IMR-90 (cell line): ENCODE data around the gene DNAH8. TPM values are rescaled to one million over a fixed set of nuclear protein-coding genes. Genes with fewer than 3 reads are reported as not detected.

ENCODE experiments used
- ATAC-seq: fragments of 200-7000 bp; cut with Tn5 transposase; 2 replicates; pipeline ENCODE4 v1.9.1; 2020; ENCODE audit warnings: low read depth, mild to moderate bottlenecking, moderate library complexity
- BruUV-seq: library from RNA; stranded (reverse); fragments of 400-500 nt; replicated peaks from 2 replicates; lab custom pipeline; 2021; lab: Mats Ljungman, UMichigan
- CTCF ChIA-PET: fragments of 300-600 bp; formaldehyde crosslinking; extraction: SDS; loops from one replicate; lab custom pipeline; 2021; ENCODE audit warnings: antibody characterized with exemption; lab: Yijun Ruan, JAX
- POLR2A ChIA-PET: fragments of 300-600 bp; sonication (Branson Sonifier 250); formaldehyde crosslinking; loops from one replicate; lab custom pipeline; 2022; ENCODE audit warnings: antibody characterized with exemption; ENCODE audit not compliant: unreplicated experiment; lab: Charles Lee
- DNase-seq: peaks from one replicate; pipeline ENCODE4 v3.0.0; 2013
- H2AFZ ChIP-seq: replicated peaks from 2 replicates; pipeline ENCODE3; 2013; ENCODE audit warnings: low read length, mild to moderate bottlenecking; ENCODE audit not compliant: poor library complexity
- H2AK5ac ChIP-seq: 2 replicates; pipeline ENCODE4 v1.6.1; 2013; ENCODE audit warnings: low read depth, low read length, inconsistent platforms
- H2AK9ac ChIP-seq: replicated peaks from 2 replicates; pipeline ENCODE3; 2013; ENCODE audit warnings: mild to moderate bottlenecking, low read depth, low read length, moderate library complexity; ENCODE audit not compliant: poor library complexity
- H2BK120ac ChIP-seq: 2 replicates; pipeline ENCODE4 v1.6.1; 2013; ENCODE audit warnings: low read depth, low read length, inconsistent platforms
- H2BK15ac ChIP-seq: 3 replicates; pipeline ENCODE4 v1.6.1; 2013; ENCODE audit warnings: low read depth, low read length, inconsistent platforms
- H2BK20ac ChIP-seq: 2 replicates; pipeline ENCODE4 v1.6.1; 2013; ENCODE audit warnings: low read depth, mild to moderate bottlenecking, inconsistent platforms, low read length, moderate library complexity
- H2BK5ac ChIP-seq: 2 replicates; pipeline ENCODE4 v1.6.1; 2013; ENCODE audit warnings: mild to moderate bottlenecking, low read depth, low read length, inconsistent platforms; ENCODE audit not compliant: poor library complexity, severe bottlenecking
- H3K14ac ChIP-seq: replicated peaks from 2 replicates; pipeline ENCODE4 v1.6.1; 2013; ENCODE audit warnings: low read depth, low read length, inconsistent platforms
- H3K18ac ChIP-seq: 2 replicates; pipeline ENCODE4 v1.6.1; 2013; ENCODE audit warnings: low read depth, low read length, control low read depth
- H3K23ac ChIP-seq: 2 replicates; pipeline ENCODE4 v1.6.1; 2013; ENCODE audit warnings: low read depth, low read length, inconsistent platforms
- H3K27ac ChIP-seq: 2 replicates; pipeline ENCODE4 v1.5.1; 2013; ENCODE audit warnings: mild to moderate bottlenecking, control low read depth, low read length; ENCODE audit not compliant: insufficient read depth
- H3K27me3 ChIP-seq: 2 replicates; pipeline ENCODE4 v1.6.1; 2013; ENCODE audit warnings: low read length; ENCODE audit not compliant: control insufficient read depth, insufficient read depth
- H3K36me3 ChIP-seq: 2 replicates; pipeline ENCODE4 v1.6.1; 2013; ENCODE audit warnings: low read length, mixed read lengths; ENCODE audit not compliant: control insufficient read depth, insufficient read depth
- H3K4ac ChIP-seq: 2 replicates; pipeline ENCODE4 v1.6.1; 2013; ENCODE audit warnings: low read depth, low read length, inconsistent platforms
- H3K4me1 ChIP-seq: 2 replicates; pipeline ENCODE4 v1.6.1; 2013; ENCODE audit warnings: low read length, mixed read lengths; ENCODE audit not compliant: control insufficient read depth, insufficient read depth
- H3K4me2 ChIP-seq: 2 replicates; pipeline ENCODE4 v1.6.1; 2013; ENCODE audit warnings: low read depth, mild to moderate bottlenecking, control low read depth, low read length, moderate library complexity
- H3K4me3 ChIP-seq: 2 replicates; pipeline ENCODE4 v1.5.1; 2013; ENCODE audit warnings: low read depth, mild to moderate bottlenecking, control low read depth, low read length, moderate library complexity; ENCODE audit not compliant: insufficient read depth
- H3K56ac ChIP-seq: 2 replicates; pipeline ENCODE4 v1.6.1; 2013; ENCODE audit warnings: low read length, inconsistent platforms; ENCODE audit not compliant: insufficient read depth; ENCODE audit errors: extremely low read depth
- H3K79me1 ChIP-seq, 2 experiments: 2 replicates each; pipeline ENCODE4 v1.6.1; 2013; ENCODE audit warnings: low read length in 2 of 2, inconsistent platforms in 1 of 2, low read depth in 1 of 2
- H3K9ac ChIP-seq: 2 replicates; pipeline ENCODE4 v1.6.1; 2013; ENCODE audit warnings: low read depth, low read length, control low read depth
- H3K9me1 ChIP-seq: 2 replicates; pipeline ENCODE4 v1.6.1; 2013; ENCODE audit warnings: low read length, inconsistent platforms; ENCODE audit not compliant: insufficient read depth
- H3K9me3 ChIP-seq: 2 replicates; pipeline ENCODE4 v1.6.1; 2013; ENCODE audit warnings: low read length; ENCODE audit not compliant: control insufficient read depth, insufficient read depth
- H4K20me1 ChIP-seq: 2 replicates; pipeline ENCODE4 v1.6.1; 2013; ENCODE audit warnings: low read length, inconsistent platforms; ENCODE audit not compliant: insufficient read depth
- H4K5ac ChIP-seq: 2 replicates; pipeline ENCODE4 v1.6.1; 2013; ENCODE audit warnings: mild to moderate bottlenecking, low read depth, low read length, control low read depth
- H4K8ac ChIP-seq, 2 experiments: 2 replicates each; pipeline ENCODE4 v1.6.1; 2013; ENCODE audit warnings: low read depth in 2 of 2, low read length in 2 of 2, control low read depth in 1 of 2, inconsistent platforms in 1 of 2
- H4K91ac ChIP-seq: 2 replicates; pipeline ENCODE4 v1.6.1; 2013; ENCODE audit warnings: low read depth, low read length, inconsistent platforms; ENCODE audit not compliant: insufficient read depth
- MAFK ChIP-seq: IDR thresholded peaks from 2 replicates; pipeline ENCODE4 v1.6.1; 2012; ENCODE audit warnings: low read depth, low read length, improper control_type of control experiment
- RFX5 ChIP-seq: IDR thresholded peaks from 2 replicates; pipeline ENCODE4 v1.8.0; 2012; ENCODE audit warnings: low read depth, mild to moderate bottlenecking, low read length, moderate library complexity
- SMC3 ChIP-seq: fragments of 150-350 bp; IDR thresholded peaks from 2 replicates; pipeline ENCODE4 v1.6.1; 2016; ENCODE audit warnings: low read depth, mild to moderate bottlenecking, antibody characterized with exemption, low read length, moderate library complexity
- WGBS, 2 experiments: methylation state at CpG; one replicate each; pipeline versions ENCODE4 v1.1.5 to v1.1.7; 2013; ENCODE audit warnings: missing lambda C conversion rate in 2 of 2; ENCODE audit not compliant: insufficient read length in 1 of 2; ENCODE audit errors: extremely low coverage in 2 of 2; 5-methylcytosine and 5-hydroxymethylcytosine counted together
- dilution Hi-C: fragments of 300-500 bp; cut with HindIII; formaldehyde crosslinking; loops from one replicate; pipeline ENCODE4 v1.14.3; 2018; ENCODE audit warnings: low sequenced_read_pairs; ENCODE audit not compliant: unreplicated experiment
- in situ Hi-C: fragments of 300-500 bp; cut with MboI; formaldehyde crosslinking; loops from 3 replicates; pipeline ENCODE4 v1.14.3; 2019; ENCODE audit warnings: low sequenced_read_pairs, inconsistent platforms, mixed read lengths
- intact Hi-C: fragments of 100-400 bp; cut with micrococcal nuclease; formaldehyde crosslinking; loops from 2 replicates; pipeline ENCODE4 v1.10.0; 2022
- polyA plus RNA-seq, 3 experiments: library from polyadenylated mRNA; depleted of rRNA; stranded (reverse); fragments of >200 nt; gene quantifications; 2 replicates each; pipeline ENCODE4 v1.2.3, GENCODE V29; 2012; ENCODE audit warnings: low replicate concordance in 1 of 3
- total RNA-seq: library from RNA; depleted of rRNA; stranded (reverse); fragments of >200 nt; gene quantifications from 2 replicates; pipeline ENCODE4 v1.2.3, GENCODE V29; 2012

DNAH8 gene
- total and polyA plus RNA-seq, 2 of the 4 experiments (the other 2 are of a cell fraction) = not detected

DNA sequence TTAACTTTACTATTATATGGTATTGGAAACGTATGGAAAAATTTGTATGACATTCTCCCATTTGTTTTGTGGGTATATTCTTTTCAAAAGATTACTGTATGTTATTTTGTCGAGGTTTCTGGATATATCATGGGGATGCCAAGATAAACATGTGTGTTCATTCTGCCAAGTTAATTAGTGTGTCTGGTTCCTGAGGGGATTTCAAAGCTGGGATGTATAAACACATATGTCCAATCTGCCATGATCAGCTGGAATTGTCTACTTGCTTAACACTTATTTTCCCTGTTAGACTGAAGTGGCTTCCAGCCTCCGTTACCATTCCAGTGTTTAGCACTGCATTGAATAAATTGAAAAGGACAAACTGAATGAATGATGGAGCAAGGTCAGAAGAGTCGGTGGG, 86.2 kb downstream of the DNAH8 start:
- no peak overlapping the region for H3K56ac ChIP-seq
- no peak overlapping the region for H3K18ac ChIP-seq
- no TSS peak for BruUV-seq
- TF ChIP-seq MAFK (no peak), SMC3 (no peak), RFX5 (no peak)
- dilution Hi-C loops (no loop called here), in situ Hi-C loops (no loop called here), intact Hi-C loops (no loop called here)
- no peak overlapping the region for H3K4me2 ChIP-seq
- H4K8ac ChIP-seq = no peak overlapping the region
- H2BK20ac ChIP-seq = no peak overlapping the region
- POLR2A ChIA-PET = no interaction called here
- H3K9me1 ChIP-seq = no peaks in the 10 kb centered on the region
- no peak overlapping the region for H3K14ac ChIP-seq
- DNase-seq (no peak), ATAC-seq (no peak)
- no peaks in the 10 kb centered on the region for H4K20me1 ChIP-seq
- H2AFZ ChIP-seq = no peak overlapping the region
- H2AK5ac ChIP-seq = no peak overlapping the region
- H2BK5ac ChIP-seq = no peak overlapping the region
- no peaks in the 10 kb centered on the region for H3K9me3 ChIP-seq
- no peak overlapping the region for H4K5ac ChIP-seq
- H2BK120ac ChIP-seq = no peak overlapping the region
- no peaks in the 10 kb centered on the region for H3K36me3 ChIP-seq
- no peak overlapping the region for H4K91ac ChIP-seq
- H2AK9ac ChIP-seq = no peak overlapping the region
- no peak overlapping the region for H3K23ac ChIP-seq
- WGBS, 2 experiments = 80% methylated on average over 1 of the region's 4 CpGs; no CpG with 5 or more reads in 1 of the 2 experiments
- no peak overlapping the region for H3K27ac ChIP-seq
- H2BK15ac ChIP-seq = no peak overlapping the region
- H3K79me1 ChIP-seq = no peaks in the 10 kb centered on the region
- H3K4me1 ChIP-seq = no peaks in the 10 kb centered on the region
- CTCF ChIA-PET = no interaction called here
- H3K4ac ChIP-seq = no peak overlapping the region
- no peak overlapping the region for H3K4me3 ChIP-seq
- H3K9ac ChIP-seq = no peak overlapping the region
- H3K27me3 ChIP-seq = peaks cover 5% of the 10 kb centered on the region
